GM19099 (cell line): Measurements from ENCODE around the gene C1QTNF1.

ENCODE experiments used
- POLR2A ChIP-seq: IDR thresholded peaks from 3 replicates; pipeline ENCODE4 v1.6.1; 2011; ENCODE audit warnings: low read depth; ENCODE audit not compliant: insufficient read length; ENCODE audit errors: extremely low read depth

The C1QTNF1 gene

DNA sequence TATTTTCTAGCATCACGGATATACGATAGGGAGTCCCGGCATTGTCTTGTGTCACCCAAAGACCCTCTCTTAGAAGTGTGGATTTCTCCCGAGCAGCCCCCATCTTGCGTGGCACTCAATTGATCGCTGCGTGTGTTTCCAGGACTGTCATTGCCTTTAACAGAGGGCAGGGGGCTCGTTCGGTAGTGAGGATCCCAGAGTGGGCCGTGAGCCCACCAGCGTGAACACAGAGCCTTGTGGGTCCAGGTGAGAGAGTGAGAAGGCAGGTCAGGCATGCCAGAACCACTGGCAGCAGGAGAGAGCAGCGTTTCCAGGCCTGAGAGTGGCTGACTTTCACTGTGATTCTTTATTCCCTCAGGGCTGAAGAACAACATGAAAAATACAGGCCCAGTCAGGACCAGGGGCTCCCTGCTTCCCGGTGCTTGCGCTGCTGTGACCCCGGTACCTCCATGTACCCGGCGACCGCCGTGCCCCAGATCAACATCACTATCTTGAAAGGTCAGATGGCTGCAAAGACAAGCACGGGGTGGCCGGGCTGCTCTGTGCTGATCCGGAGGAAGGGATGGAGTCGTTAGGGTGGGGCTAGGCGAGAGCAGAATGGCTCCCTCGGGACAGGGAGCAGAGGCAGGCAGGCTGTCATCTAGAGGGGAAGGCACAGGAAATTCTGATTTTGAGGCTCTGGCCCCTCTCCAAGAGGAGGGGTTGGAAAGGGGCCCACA lies 22.4 kb downstream of the C1QTNF1 start:
- no peak for TF ChIP-seq POLR2A

DNA sequence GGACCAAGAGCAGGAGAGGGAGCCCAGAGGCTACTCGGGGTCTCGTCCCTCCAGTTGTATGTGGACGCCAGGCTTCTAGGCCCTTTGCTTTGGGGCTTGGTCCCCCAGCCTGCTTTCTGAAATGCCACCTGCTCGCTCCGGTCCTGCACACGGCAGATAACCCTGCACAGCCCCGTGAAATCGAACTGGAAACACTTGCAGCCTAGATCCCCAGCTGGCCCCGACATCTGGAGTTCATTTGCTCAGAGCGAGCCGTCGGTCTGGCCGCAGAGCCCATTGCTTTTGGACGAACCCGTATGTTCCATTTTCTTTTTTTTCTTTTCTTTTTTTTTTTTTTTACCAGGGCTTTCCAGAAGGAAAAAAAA lies 22.9 kb downstream of the C1QTNF1 start:
- no peak for TF ChIP-seq POLR2A

DNA sequence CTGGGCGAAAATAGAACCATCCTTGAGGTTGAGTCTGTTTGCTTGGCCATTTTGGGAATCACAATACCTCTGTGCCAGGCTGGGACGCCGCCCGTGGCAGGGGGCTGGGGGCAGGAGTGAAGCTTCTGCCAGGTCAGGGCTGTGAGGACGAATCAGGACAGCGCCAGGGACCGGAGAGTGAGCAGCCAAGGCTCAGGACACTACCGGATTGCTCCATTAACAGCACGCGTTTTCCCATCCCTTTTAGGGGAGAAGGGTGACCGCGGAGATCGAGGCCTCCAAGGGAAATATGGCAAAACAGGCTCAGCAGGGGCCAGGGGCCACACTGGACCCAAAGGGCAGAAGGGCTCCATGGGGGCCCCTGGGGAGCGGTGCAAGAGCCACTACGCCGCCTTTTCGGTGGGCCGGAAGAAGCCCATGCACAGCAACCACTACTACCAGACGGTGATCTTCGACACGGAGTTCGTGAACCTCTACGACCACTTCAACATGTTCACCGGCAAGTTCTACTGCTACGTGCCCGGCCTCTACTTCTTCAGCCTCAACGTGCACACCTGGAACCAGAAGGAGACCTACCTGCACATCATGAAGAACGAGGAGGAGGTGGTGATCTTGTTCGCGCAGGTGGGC lies 23.4 kb downstream of the C1QTNF1 start:
- no peak for TF ChIP-seq POLR2A

DNA sequence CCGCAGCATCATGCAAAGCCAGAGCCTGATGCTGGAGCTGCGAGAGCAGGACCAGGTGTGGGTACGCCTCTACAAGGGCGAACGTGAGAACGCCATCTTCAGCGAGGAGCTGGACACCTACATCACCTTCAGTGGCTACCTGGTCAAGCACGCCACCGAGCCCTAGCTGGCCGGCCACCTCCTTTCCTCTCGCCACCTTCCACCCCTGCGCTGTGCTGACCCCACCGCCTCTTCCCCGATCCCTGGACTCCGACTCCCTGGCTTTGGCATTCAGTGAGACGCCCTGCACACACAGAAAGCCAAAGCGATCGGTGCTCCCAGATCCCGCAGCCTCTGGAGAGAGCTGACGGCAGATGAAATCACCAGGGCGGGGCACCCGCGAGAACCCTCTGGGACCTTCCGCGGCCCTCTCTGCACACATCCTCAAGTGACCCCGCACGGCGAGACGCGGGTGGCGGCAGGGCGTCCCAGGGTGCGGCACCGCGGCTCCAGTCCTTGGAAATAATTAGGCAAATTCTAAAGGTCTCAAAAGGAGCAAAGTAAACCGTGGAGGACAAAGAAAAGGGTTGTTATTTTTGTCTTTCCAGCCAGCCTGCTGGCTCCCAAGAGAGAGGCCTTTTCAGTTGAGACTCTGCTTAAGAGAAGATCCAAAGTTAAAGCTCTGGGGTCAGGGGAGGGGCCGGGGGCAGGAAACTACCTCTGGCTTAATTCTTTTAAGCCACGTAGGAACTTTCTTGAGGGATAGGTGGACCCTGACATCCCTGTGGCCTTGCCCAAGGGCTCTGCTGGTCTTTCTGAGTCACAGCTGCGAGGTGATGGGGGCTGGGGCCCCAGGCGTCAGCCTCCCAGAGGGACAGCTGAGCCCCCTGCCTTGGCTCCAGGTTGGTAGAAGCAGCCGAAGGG lies 24.2 kb downstream of the C1QTNF1 start:
- no peak for TF ChIP-seq POLR2A

DNA sequence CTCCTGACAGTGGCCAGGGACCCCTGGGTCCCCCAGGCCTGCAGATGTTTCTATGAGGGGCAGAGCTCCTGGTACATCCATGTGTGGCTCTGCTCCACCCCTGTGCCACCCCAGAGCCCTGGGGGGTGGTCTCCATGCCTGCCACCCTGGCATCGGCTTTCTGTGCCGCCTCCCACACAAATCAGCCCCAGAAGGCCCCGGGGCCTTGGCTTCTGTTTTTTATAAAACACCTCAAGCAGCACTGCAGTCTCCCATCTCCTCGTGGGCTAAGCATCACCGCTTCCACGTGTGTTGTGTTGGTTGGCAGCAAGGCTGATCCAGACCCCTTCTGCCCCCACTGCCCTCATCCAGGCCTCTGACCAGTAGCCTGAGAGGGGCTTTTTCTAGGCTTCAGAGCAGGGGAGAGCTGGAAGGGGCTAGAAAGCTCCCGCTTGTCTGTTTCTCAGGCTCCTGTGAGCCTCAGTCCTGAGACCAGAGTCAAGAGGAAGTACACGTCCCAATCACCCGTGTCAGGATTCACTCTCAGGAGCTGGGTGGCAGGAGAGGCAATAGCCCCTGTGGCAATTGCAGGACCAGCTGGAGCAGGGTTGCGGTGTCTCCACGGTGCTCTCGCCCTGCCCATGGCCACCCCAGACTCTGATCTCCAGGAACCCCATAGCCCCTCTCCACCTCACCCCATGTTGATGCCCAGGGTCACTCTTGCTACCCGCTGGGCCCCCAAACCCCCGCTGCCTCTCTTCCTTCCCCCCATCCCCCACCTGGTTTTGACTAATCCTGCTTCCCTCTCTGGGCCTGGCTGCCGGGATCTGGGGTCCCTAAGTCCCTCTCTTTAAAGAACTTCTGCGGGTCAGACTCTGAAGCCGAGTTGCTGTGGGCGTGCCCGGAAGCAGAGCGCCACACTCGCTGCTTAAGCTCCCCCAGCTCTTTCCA lies 25.1 kb downstream of the C1QTNF1 start:
- no peak for TF ChIP-seq POLR2A

DNA sequence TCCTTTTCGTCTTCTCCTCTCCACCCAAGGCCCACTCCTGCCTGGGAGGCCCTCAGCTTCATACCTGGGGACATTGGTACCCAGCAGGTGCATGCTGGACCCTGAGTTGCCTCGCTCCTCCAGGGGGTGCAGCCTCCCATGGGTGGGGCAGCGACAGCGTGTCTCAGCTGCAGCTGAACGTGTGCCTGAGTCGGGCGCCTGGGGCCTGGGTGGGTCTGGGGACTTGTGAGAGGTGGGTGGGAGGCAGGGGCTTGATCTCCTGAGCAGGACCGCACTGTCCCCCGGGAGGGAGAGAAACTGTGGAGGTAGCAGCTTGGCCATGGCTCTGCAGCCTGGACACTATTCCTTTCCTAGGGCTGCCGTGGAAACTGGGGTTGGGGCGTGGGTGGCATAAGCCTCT lies 25.9 kb downstream of the C1QTNF1 start:
- TF ChIP-seq POLR2A: no peak

DNA sequence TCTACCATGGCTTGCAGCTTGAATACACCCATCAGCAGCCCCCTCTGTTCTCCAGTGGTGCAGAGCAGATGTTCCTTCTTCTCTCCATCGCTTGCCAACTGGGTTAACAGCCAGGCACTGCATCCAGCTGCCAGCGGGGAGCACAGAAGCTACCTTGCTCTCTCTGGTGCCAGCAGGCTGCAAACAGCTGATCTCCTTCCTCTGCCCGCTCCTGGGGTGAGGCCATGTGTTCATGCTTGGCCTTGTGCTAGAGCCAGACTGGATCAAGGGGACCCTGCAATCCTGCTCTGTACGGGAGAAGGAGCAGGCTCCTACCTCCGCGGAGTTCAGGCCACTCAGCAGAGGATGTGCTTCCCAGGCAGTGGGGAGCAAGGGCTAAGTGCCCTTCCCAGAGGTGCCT lies 26.6 kb downstream of the C1QTNF1 start:
- no peak for TF ChIP-seq POLR2A

DNA sequence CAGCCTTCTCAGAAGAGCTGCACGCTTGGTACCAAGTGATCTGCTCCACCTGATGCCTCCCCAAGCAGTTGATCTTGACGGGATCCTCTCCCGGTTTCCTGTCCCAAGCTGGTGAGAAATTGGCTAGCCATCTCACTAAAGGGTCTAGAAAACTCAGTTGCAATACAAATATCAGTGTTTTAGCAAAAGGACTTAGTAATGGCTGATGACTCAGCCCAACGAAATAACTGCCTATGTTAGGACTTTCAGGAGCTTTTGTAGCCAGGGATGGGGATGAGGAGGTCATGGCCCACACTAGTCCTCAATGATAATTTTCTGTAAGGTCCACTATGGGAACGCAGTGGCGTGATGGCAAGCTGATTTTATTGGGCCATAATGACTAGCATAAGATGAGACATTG lies 27.3 kb downstream of the C1QTNF1 start:
- no peak for TF ChIP-seq POLR2A

DNA sequence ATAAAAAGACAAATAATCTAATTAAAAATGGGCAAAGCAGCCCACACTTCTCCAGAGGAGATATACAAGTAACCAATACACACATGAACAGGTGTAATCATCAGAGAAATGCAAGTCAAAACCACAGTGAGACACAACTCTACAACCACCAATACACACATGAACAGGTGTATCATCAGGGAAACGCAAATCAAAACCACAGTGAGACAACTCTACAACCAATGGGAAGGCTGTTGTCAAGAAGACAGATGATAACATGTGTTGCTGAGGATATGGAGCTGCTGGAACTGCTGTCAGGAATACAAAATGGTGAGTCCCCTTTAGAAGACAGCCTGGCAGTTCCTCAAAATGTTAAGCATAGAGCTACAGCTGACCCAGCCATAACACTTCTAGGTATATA lies 28.2 kb downstream of the C1QTNF1 start:
- no peak for TF ChIP-seq POLR2A

DNA sequence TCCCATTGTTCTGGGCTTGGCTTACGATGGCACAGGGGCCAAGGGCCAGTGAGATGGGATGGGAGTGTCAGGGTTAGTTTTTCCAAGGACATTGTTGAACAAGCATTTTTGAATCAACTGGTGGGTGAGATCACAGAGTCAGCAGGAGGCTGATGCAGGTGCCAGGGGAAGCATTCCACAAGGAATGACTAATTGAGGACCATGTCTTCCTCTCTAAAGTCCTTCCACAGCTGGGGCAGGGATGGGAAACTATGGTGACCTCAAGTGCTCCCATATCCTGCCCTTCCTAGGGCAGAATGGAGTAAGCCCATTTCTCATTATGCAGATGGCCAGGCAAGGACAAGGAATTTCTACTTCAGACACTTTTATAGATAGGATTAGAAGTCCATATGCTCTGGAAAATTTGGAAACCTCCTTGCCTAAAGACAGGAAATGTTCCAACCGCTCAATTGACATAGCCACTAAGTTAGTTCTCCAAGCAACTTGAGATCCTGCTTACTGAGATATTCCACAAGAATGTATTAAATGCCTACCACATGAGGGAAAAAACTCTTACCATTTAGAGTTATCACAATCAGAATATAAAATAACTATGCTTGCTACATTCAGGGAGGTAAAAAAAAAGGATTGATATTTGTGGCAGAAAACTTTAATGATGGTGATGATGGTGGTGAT lies 29.4 kb downstream of the C1QTNF1 start:
- TF ChIP-seq POLR2A: no peak

DNA sequence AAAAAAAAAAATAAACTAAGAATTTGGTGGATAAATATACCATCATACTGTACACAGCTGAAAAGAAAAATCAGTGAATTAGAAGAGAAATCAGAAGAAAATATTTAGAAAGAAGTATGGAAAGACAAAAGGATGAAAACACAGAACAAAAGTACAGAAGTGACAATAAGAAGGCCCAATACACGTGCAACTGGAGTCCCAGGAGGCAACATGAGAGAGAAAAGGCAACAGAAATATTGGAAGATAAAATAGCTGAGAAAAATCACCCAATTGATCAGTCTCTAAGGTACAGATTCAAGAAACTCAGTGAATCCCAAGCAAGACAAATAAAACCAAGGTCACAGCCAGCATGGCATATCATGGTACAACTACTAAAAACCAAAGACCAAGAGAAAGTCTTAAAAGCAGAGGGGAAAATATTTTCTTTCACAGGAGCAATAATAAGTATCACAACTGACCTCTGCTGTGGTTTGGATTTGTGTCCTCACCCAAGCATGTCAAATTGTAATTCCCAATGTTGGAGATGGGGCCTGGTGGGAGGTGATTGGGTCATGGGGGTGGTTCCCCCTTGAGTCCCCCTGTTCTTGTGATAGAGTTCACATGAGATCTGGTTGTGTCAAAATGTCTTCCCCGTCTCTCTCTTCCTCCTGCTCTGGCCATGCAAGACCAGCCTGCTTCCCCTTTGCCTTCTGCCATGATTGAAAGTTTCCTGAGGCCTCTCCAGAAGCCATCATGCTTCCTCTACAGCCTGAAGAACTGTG lies 30.4 kb downstream of the C1QTNF1 start:
- no peak for TF ChIP-seq POLR2A

DNA sequence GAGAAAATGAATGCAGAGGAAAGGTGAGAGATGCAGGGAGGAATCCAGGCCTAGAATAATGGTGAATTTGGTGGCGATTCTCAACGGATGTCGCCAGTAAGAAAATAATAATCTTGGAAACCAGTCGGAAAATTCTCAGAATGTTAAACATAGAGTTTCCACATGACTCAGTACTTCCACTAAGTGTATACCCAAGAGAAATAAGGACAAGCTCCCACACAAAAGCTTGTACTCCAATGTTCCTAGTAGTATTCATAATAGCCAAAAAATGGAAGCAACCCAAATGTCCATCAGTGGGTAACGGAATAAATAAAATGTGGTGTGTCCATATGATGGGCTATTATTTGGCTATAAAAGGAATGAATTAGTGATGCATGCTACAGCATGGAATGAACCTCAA lies 31.2 kb downstream of the C1QTNF1 start:
- no peak for TF ChIP-seq POLR2A

DNA sequence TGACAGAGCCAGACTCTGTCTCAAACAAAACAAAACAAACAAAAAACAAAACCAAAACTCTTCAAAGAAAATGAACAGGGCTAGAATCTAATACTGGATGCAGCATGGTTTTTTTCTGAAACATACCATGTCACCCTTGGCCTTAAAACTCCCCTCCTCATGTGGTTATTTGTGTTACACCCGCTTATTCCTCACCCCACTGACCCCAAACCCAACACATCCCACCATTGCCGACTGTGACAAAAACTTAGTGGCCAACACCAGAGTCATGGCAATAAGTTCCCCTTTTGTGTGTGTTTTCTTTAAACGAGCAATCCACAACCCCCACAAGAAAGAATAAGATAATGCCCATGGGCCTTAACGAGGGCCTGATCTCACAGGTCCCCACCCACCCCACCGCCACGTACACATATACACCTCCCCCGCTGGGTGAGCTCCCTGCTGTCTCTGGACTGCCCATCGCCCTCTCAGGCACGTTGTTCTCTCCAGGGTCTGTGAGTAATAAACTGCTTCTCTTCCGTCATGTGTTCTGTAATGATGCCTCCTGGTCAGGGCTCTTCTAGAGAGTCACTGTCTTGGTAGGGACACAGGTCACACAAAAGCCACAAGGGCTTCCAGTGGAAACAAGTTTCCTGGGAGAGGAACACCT lies 33.9 kb downstream of the C1QTNF1 start:
- no peak for TF ChIP-seq POLR2A
